ENCODE data around the gene SPEG. TPM values are rescaled to one million over a fixed set of nuclear protein-coding genes. Genes with fewer than 3 reads are reported as not detected.

Gene SPEG
- total and polyA plus RNA-seq, 2 of the 13 experiments (the other 11 are each of a cell fraction or from before 2014, with no cell fraction given) = 0.18 to 0.24 TPM

DNA sequence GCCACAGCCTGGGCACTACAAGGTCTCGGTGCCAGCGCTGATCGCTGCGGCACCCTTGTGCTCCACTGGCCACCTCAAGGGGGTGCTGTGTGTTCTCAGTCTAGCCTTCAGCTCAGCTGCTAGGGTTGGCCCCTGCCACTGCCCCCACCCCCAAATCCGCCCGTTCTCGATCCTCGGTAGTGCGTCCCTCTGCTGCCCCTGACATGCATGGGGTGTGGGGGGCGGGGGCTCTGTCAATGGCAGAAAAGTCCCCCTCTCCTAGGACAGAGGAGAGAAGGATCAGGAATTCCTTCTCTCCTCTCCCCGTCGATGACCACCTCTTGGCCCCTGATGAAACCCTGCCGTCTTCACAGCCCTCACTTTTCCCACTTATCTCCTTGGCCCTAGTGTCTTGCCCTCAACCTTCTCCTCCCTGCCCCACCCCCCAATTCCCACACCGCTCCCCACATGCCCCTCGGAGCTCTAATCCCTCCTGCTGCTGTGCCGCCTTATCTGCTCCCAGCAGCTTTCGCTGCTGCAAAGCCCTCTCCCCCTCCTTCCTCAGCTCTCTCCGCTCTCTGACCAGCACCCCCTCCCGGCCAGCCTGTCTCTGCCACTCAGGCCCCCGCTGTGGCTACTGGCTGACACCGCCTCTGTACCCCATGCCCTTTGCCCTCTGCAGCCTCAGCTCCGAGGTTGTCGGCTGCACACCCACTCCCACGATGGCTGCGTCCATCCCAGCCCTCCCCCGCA lies 75.3 kb downstream of the SPEG start (continued):
- TF ChIP-seq MYNN (CRISPR knock-in tag; IDR thresholded peaks at IDR 0.05; ENCODE audit: low read depth) = no peak
- TF ChIP-seq ZNF792 (CRISPR knock-in tag; IDR thresholded peaks at IDR 0.05) = 0 out of 2 replicates have a peak, but pooled peaks have one; percentile 34
- TF ChIP-seq, protein P1, sequence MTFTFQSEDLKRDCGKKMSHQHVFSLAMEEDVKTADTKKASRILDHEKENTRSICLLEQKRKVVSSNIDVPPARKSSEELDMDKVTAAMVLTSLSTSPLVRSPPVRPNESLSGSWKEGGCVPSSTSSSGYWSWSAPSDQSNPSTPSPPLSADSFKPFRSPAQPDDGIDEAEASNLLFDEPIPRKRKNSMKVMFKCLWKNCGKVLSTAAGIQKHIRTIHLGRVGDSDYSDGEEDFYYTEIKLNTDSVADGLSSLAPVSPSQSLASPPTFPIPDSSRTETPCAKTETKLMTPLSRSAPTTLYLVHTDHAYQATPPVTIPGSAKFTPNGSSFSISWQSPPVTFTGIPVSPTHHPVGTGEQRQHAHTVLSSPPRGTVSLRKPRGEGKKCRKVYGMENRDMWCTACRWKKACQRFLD (CRISPR knock-in tag; IDR thresholded peaks at IDR 0.05; ENCODE audit: borderline replicate concordance) = 0 out of 2 replicates have a peak, but pooled peaks have one; percentile 5
- TF ChIP-seq, protein P2, sequence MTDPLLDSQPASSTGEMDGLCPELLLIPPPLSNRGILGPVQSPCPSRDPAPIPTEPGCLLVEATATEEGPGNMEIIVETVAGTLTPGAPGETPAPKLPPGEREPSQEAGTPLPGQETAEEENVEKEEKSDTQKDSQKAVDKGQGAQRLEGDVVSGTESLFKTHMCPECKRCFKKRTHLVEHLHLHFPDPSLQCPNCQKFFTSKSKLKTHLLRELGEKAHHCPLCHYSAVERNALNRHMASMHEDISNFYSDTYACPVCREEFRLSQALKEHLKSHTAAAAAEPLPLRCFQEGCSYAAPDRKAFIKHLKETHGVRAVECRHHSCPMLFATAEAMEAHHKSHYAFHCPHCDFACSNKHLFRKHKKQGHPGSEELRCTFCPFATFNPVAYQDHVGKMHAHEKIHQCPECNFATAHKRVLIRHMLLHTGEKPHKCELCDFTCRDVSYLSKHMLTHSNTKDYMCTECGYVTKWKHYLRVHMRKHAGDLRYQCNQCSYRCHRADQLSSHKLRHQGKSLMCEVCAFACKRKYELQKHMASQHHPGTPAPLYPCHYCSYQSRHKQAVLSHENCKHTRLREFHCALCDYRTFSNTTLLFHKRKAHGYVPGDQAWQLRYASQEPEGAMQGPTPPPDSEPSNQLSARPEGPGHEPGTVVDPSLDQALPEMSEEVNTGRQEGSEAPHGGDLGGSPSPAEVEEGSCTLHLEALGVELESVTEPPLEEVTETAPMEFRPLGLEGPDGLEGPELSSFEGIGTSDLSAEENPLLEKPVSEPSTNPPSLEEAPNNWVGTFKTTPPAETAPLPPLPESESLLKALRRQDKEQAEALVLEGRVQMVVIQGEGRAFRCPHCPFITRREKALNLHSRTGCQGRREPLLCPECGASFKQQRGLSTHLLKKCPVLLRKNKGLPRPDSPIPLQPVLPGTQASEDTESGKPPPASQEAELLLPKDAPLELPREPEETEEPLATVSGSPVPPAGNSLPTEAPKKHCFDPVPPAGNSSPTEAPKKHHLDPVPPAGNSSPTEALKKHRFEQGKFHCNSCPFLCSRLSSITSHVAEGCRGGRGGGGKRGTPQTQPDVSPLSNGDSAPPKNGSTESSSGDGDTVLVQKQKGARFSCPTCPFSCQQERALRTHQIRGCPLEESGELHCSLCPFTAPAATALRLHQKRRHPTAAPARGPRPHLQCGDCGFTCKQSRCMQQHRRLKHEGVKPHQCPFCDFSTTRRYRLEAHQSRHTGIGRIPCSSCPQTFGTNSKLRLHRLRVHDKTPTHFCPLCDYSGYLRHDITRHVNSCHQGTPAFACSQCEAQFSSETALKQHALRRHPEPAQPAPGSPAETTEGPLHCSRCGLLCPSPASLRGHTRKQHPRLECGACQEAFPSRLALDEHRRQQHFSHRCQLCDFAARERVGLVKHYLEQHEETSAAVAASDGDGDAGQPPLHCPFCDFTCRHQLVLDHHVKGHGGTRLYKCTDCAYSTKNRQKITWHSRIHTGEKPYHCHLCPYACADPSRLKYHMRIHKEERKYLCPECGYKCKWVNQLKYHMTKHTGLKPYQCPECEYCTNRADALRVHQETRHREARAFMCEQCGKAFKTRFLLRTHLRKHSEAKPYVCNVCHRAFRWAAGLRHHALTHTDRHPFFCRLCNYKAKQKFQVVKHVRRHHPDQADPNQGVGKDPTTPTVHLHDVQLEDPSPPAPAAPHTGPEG (CRISPR knock-in tag; IDR thresholded peaks at IDR 0.05) = no peak
- TF ChIP-seq, protein P3, sequence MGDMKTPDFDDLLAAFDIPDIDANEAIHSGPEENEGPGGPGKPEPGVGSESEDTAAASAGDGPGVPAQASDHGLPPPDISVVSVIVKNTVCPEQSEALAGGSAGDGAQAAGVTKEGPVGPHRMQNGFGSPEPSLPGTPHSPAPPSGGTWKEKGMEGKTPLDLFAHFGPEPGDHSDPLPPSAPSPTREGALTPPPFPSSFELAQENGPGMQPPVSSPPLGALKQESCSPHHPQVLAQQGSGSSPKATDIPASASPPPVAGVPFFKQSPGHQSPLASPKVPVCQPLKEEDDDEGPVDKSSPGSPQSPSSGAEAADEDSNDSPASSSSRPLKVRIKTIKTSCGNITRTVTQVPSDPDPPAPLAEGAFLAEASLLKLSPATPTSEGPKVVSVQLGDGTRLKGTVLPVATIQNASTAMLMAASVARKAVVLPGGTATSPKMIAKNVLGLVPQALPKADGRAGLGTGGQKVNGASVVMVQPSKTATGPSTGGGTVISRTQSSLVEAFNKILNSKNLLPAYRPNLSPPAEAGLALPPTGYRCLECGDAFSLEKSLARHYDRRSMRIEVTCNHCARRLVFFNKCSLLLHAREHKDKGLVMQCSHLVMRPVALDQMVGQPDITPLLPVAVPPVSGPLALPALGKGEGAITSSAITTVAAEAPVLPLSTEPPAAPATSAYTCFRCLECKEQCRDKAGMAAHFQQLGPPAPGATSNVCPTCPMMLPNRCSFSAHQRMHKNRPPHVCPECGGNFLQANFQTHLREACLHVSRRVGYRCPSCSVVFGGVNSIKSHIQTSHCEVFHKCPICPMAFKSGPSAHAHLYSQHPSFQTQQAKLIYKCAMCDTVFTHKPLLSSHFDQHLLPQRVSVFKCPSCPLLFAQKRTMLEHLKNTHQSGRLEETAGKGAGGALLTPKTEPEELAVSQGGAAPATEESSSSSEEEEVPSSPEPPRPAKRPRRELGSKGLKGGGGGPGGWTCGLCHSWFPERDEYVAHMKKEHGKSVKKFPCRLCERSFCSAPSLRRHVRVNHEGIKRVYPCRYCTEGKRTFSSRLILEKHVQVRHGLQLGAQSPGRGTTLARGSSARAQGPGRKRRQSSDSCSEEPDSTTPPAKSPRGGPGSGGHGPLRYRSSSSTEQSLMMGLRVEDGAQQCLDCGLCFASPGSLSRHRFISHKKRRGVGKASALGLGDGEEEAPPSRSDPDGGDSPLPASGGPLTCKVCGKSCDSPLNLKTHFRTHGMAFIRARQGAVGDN (CRISPR knock-in tag; IDR thresholded peaks at IDR 0.05) = peak; percentile 70; the same call in 1 of the 2 replicates
- TF ChIP-seq SALL2 (CRISPR knock-in tag; IDR thresholded peaks at IDR 0.05) = no peak
- peak; percentile 29; the same call in 1 of the 2 replicates for TF ChIP-seq ZNF761 (CRISPR knock-in tag; conservative IDR thresholded peaks at IDR 0.05)
- TF ChIP-seq SIN3A (IDR thresholded peaks at IDR 0.05; ENCODE audit: borderline replicate concordance, low read depth, low read length) = no peak
- no peak; the same call in none of the 2 replicates for TF ChIP-seq ELF3 (CRISPR knock-in tag; IDR thresholded peaks at IDR 0.05)
- TF ChIP-seq RAD21 (CRISPR knock-in tag; IDR thresholded peaks at IDR 0.05) = peak; percentile 14; the same call in 1 of the 2 replicates
- peak; percentile 24; the same call in 1 of the 2 replicates for TF ChIP-seq ZNF614 (CRISPR knock-in tag; IDR thresholded peaks at IDR 0.05; ENCODE audit: borderline replicate concordance)
- TF ChIP-seq NFRKB (IDR thresholded peaks at IDR 0.05) = no peak
- TF ChIP-seq, protein P4, sequence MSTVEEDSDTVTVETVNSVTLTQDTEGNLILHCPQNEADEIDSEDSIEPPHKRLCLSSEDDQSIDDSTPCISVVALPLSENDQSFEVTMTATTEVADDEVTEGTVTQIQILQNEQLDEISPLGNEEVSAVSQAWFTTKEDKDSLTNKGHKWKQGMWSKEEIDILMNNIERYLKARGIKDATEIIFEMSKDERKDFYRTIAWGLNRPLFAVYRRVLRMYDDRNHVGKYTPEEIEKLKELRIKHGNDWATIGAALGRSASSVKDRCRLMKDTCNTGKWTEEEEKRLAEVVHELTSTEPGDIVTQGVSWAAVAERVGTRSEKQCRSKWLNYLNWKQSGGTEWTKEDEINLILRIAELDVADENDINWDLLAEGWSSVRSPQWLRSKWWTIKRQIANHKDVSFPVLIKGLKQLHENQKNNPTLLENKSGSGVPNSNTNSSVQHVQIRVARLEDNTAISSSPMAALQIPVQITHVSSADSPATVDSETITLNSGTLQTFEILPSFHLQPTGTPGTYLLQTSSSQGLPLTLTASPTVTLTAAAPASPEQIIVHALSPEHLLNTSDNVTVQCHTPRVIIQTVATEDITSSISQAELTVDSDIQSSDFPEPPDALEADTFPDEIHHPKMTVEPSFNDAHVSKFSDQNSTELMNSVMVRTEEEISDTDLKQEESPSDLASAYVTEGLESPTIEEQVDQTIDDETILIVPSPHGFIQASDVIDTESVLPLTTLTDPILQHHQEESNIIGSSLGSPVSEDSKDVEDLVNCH (CRISPR knock-in tag; IDR thresholded peaks at IDR 0.05) = no peak
- TF ChIP-seq GTF3A (CRISPR knock-in tag; conservative IDR thresholded peaks at IDR 0.05) = no peak
- no peak for TF ChIP-seq ZNF292 (CRISPR knock-in tag; IDR thresholded peaks at IDR 0.05; ENCODE audit: borderline replicate concordance, low read depth)
